Mononuclear cell (primary cell): ENCODE results near the gene TMEM50B. TPM values are rescaled to one million over a fixed set of nuclear protein-coding genes. Genes with fewer than 3 reads are reported as not detected.
"Not testable (repeated sequence)": the region's sequence is repeated elsewhere in the genome, so short reads cannot be mapped to it uniquely, and the experiment has no call there.

Experiments
- H3K27me3 ChIP-seq: 2 replicates; pipeline ENCODE4 v1.6.0; 2011; ENCODE audit warnings: low read length, control low read depth; ENCODE audit not compliant: insufficient read depth
- H3K4me1 ChIP-seq: 2 replicates; pipeline ENCODE4 v1.5.1; 2011; ENCODE audit warnings: mild to moderate bottlenecking, low read length, control low read depth; ENCODE audit not compliant: insufficient read depth
- H3K4me3 ChIP-seq: 2 replicates; pipeline ENCODE4 v1.5.1; 2011; ENCODE audit warnings: mild to moderate bottlenecking, low read length, moderate library complexity
- H3K9me3 ChIP-seq: 2 replicates; pipeline ENCODE4 v1.5.1; 2011; ENCODE audit warnings: low read depth, mild to moderate bottlenecking, control low read depth, low read length
- total RNA-seq: library from RNA; depleted of rRNA; stranded (reverse); fragments of >200 nt; gene quantifications from one replicate; pipeline ENCODE4 v1.2.3, GENCODE V29; 2012

The TMEM50B gene
- total RNA-seq, 1 donor: 50.5 TPM

GRCh38 chr21:33490991-33491372 is 11.2 kb upstream of the TMEM50B start:
- Histone ChIP-seq H3K4me1 (peaks cover 17% of the 10 kb centered on the region), H3K4me3 (peak overlapping the region; percentile 87), H3K27me3 (no peaks in the 10 kb centered on the region), H3K9me3 (no peaks in the 10 kb centered on the region)

GRCh38 chr21:33488936-33489335 is 9.2 kb upstream of the TMEM50B start:
- H3K4me1 ChIP-seq: peaks cover 17% of the 10 kb centered on the region
- H3K4me3 ChIP-seq: no peak overlapping the region
- no peaks in the 10 kb centered on the region for H3K27me3 ChIP-seq
- no peaks in the 10 kb centered on the region for H3K9me3 ChIP-seq

GRCh38 chr21:33487996-33488395 is 8.2 kb upstream of the TMEM50B start:
- no peaks in the 10 kb centered on the region for H3K9me3 ChIP-seq
- H3K4me1 ChIP-seq: peaks cover 17% of the 10 kb centered on the region
- no peak overlapping the region for H3K4me3 ChIP-seq
- no peaks in the 10 kb centered on the region for H3K27me3 ChIP-seq

GRCh38 chr21:33481314-33481943 is 1.7 kb upstream of the TMEM50B start:
- no peak overlapping the region for H3K4me3 ChIP-seq
- H3K9me3 ChIP-seq: no peaks in the 10 kb centered on the region
- no peaks in the 10 kb centered on the region for H3K27me3 ChIP-seq
- H3K4me1 ChIP-seq: peaks cover 17% of the 10 kb centered on the region

GRCh38 chr21:33480481-33481103 is 818 bp upstream of the TMEM50B start:
- Histone ChIP-seq H3K4me1 (peaks cover 17% of the 10 kb centered on the region), H3K27me3 (no peaks in the 10 kb centered on the region), H3K4me3 (peak overlapping the region; percentile 84), H3K9me3 (no peaks in the 10 kb centered on the region)

GRCh38 chr21:33478935-33479678 is 667 bp downstream of the TMEM50B start:
- Histone ChIP-seq H3K9me3 (no peaks in the 10 kb centered on the region), H3K4me3 (peak overlapping the region; percentile 84), H3K27me3 (no peaks in the 10 kb centered on the region), H3K4me1 (peaks cover 17% of the 10 kb centered on the region)

GRCh38 chr21:33478182-33478581 is 1.6 kb downstream of the TMEM50B start:
- Histone ChIP-seq H3K27me3 (no peaks in the 10 kb centered on the region), H3K4me3 (peak overlapping the region; percentile 84), H3K4me1 (peaks cover 17% of the 10 kb centered on the region), H3K9me3 (no peaks in the 10 kb centered on the region)

- H3K27me3 ChIP-seq: no peaks in the 10 kb centered on the region
- H3K4me1 ChIP-seq: peaks cover 17% of the 10 kb centered on the region
- H3K4me3 ChIP-seq: no peak overlapping the region
- no peaks in the 10 kb centered on the region for H3K9me3 ChIP-seq
Observed at GRCh38 chr21:33477066-33477465, 2.7 kb downstream of the TMEM50B start.

GRCh38 chr21:33473344-33473743 is 6.4 kb downstream of the TMEM50B start:
- Histone ChIP-seq H3K9me3 (no peaks in the 10 kb centered on the region), H3K27me3 (no peaks in the 10 kb centered on the region), H3K4me3 (no peak overlapping the region), H3K4me1 (peaks cover 4% of the 10 kb centered on the region)

GRCh38 chr21:33470701-33471100 is 9.1 kb downstream of the TMEM50B start:
- H3K4me3 ChIP-seq: no peak overlapping the region
- H3K4me1 ChIP-seq: no peaks in the 10 kb centered on the region
- no peaks in the 10 kb centered on the region for H3K9me3 ChIP-seq
- H3K27me3 ChIP-seq: no peaks in the 10 kb centered on the region

- not testable (repeated sequence) for H3K4me3 ChIP-seq, H3K9me3 ChIP-seq, H3K4me1 ChIP-seq, H3K27me3 ChIP-seq
Observed at GRCh38 chr21:33469183-33469582, 10.6 kb downstream of the TMEM50B start.

GRCh38 chr21:33461538-33462250 is 18.1 kb downstream of the TMEM50B start:
- H3K9me3 ChIP-seq: no peaks in the 10 kb centered on the region
- no peak overlapping the region for H3K4me3 ChIP-seq
- no peaks in the 10 kb centered on the region for H3K4me1 ChIP-seq
- H3K27me3 ChIP-seq: no peaks in the 10 kb centered on the region

- H3K4me3 ChIP-seq: no peak overlapping the region
- no peaks in the 10 kb centered on the region for H3K9me3 ChIP-seq
- no peaks in the 10 kb centered on the region for H3K4me1 ChIP-seq
- H3K27me3 ChIP-seq: no peaks in the 10 kb centered on the region
Observed at GRCh38 chr21:33458861-33459260, 20.9 kb downstream of the TMEM50B start.

GRCh38 chr21:33455686-33456446 is 23.9 kb downstream of the TMEM50B start:
- Histone ChIP-seq H3K27me3 (no peaks in the 10 kb centered on the region), H3K9me3 (no peaks in the 10 kb centered on the region), H3K4me1 (no peaks in the 10 kb centered on the region), H3K4me3 (no peak overlapping the region)
